Neural cell (in vitro differentiated cells): ENCODE data around the gene MYO9B. TPM values are rescaled to one million over a fixed set of nuclear protein-coding genes. Genes with fewer than 3 reads are reported as not detected.
"Not testable (repeated sequence)": the region's sequence is repeated elsewhere in the genome, so short reads cannot be mapped to it uniquely, and the experiment has no call there.

ENCODE experiments used
- H2AFZ ChIP-seq: fragments of 200-600, 300-800 bp; sonication (generic), shearing (Covaris generic); 2 replicates; pipeline ENCODE4 v1.6.0; 2014; ENCODE audit warnings: low read depth, mild to moderate bottlenecking, antibody characterized with exemption, low read length, moderate library complexity
- H3F3A ChIP-seq: fragments of 200-600 bp; shearing (Covaris generic); 2 replicates; pipeline ENCODE4 v1.6.1; 2016; ENCODE audit warnings: mild to moderate bottlenecking, moderate library complexity, mixed read lengths, antibody characterized with exemption, low read length; ENCODE audit not compliant: insufficient read depth, poor library complexity, severe bottlenecking
- H3K27ac ChIP-seq: fragments of 200-600, 300-800 bp; sonication (generic), shearing (Covaris generic); 2 replicates; pipeline ENCODE4 v1.5.1; 2014; ENCODE audit warnings: mild to moderate bottlenecking, low read length, moderate library complexity
- H3K27me3 ChIP-seq: fragments of 300-800, 200-600 bp; sonication (generic), shearing (Covaris generic); 2 replicates; pipeline ENCODE4 v1.6.0; 2014; ENCODE audit warnings: mild to moderate bottlenecking, low read depth, low read length, moderate library complexity; ENCODE audit not compliant: insufficient read depth
- H3K36me3 ChIP-seq: fragments of 300-800, 200-600 bp; sonication (generic), shearing (Covaris generic); 2 replicates; pipeline ENCODE4 v1.5.1; 2014; ENCODE audit warnings: mild to moderate bottlenecking, antibody characterized with exemption, low read length, moderate library complexity; ENCODE audit not compliant: insufficient read depth
- H3K4me2 ChIP-seq: fragments of 300-800, 200-600 bp; sonication (generic), shearing (Covaris generic); 2 replicates; pipeline ENCODE4 v1.6.0; 2014; ENCODE audit warnings: mild to moderate bottlenecking, low read length
- H3K4me3 ChIP-seq: fragments of 300-800, 200-600 bp; sonication (generic), shearing (Covaris generic); 2 replicates; pipeline ENCODE4 v1.5.1; 2014; ENCODE audit warnings: mild to moderate bottlenecking, low read length, moderate library complexity
- H3K79me2 ChIP-seq: fragments of 200-600 bp; shearing (Covaris generic); replicated peaks from 2 replicates; pipeline ENCODE4 v1.6.0; 2014; ENCODE audit warnings: mild to moderate bottlenecking, low read length, moderate library complexity; ENCODE audit not compliant: insufficient read depth
- H3K9ac ChIP-seq: fragments of 300-800, 200-600 bp; sonication (generic), shearing (Covaris generic); 2 replicates; pipeline ENCODE4 v1.6.1; 2016; ENCODE audit warnings: mild to moderate bottlenecking, low read length, mixed read lengths
- H3K9me2 ChIP-seq: fragments of 200-600 bp; shearing (Covaris generic); 2 replicates; pipeline ENCODE4 v1.6.1; 2016; ENCODE audit warnings: mild to moderate bottlenecking, low read length, mixed read lengths; ENCODE audit not compliant: insufficient read depth
- H3K9me3 ChIP-seq: fragments of 200-600, 300-800 bp; sonication (generic), shearing (Covaris generic); 2 replicates; pipeline ENCODE4 v1.6.1; 2016; ENCODE audit warnings: mild to moderate bottlenecking, mixed run types, low read length, moderate library complexity, mixed read lengths
- H4K20me1 ChIP-seq: fragments of 200-600 bp; shearing (Covaris generic); 2 replicates; pipeline ENCODE4 v1.6.1; 2016; ENCODE audit warnings: mild to moderate bottlenecking, mixed run types; ENCODE audit not compliant: insufficient read depth
- CTCF ChIP-seq: fragments of 450-650 bp; IDR thresholded peaks from 2 replicates; pipeline ENCODE4 v1.5.1; 2014; ENCODE audit warnings: antibody characterized with exemption, mild to moderate bottlenecking, moderate library complexity; ENCODE audit not compliant: poor library complexity, severe bottlenecking
- EP300 ChIP-seq: fragments of 450-650 bp; conservative IDR thresholded peaks from 2 replicates; pipeline ENCODE4 v1.6.1; 2014; ENCODE audit warnings: antibody characterized with exemption, mild to moderate bottlenecking, moderate library complexity; ENCODE audit not compliant: poor library complexity, severe bottlenecking
- EZH2 ChIP-seq: fragments of 200-600, 300-800 bp; shearing (Covaris generic), sonication (generic); IDR thresholded peaks from 2 replicates; pipeline ENCODE4 v1.6.1; 2014; ENCODE audit warnings: antibody characterized with exemption, low read length, borderline replicate concordance, mild to moderate bottlenecking; ENCODE audit not compliant: insufficient read depth, poor library complexity, severe bottlenecking
- MXI1 ChIP-seq: fragments of 450-650 bp; conservative IDR thresholded peaks from 2 replicates; pipeline ENCODE4 v1.6.1; 2014; ENCODE audit warnings: antibody characterized with exemption, mild to moderate bottlenecking; ENCODE audit not compliant: poor library complexity, severe bottlenecking
- POLR2AphosphoS5 ChIP-seq: IDR thresholded peaks from 2 replicates; pipeline ENCODE4 v1.6.1; 2012
- RAD21 ChIP-seq: fragments of 450-650 bp; conservative IDR thresholded peaks from 2 replicates; pipeline ENCODE4 v1.6.1; 2014; ENCODE audit warnings: antibody characterized with exemption, mild to moderate bottlenecking, moderate library complexity
- REST ChIP-seq: IDR thresholded peaks from 2 replicates; pipeline ENCODE4 v1.6.1; 2012; ENCODE audit warnings: borderline replicate concordance
- SMC3 ChIP-seq: fragments of 450-650 bp; conservative IDR thresholded peaks from 2 replicates; pipeline ENCODE4 v1.6.1; 2014; ENCODE audit warnings: antibody characterized with exemption, mild to moderate bottlenecking, moderate library complexity; ENCODE audit not compliant: poor library complexity
- TAF1 ChIP-seq: IDR thresholded peaks from 2 replicates; pipeline ENCODE4 v1.6.1; 2012; ENCODE audit warnings: low read depth
- polyA plus RNA-seq: library from polyadenylated mRNA; depleted of rRNA; stranded (reverse); fragments of >200 nt; gene quantifications from 2 replicates; pipeline ENCODE4 v1.2.3, GENCODE V29; 2014

MYO9B gene
- polyA plus RNA-seq, 1 donor from 2014 or later: 27.2 TPM

DNA sequence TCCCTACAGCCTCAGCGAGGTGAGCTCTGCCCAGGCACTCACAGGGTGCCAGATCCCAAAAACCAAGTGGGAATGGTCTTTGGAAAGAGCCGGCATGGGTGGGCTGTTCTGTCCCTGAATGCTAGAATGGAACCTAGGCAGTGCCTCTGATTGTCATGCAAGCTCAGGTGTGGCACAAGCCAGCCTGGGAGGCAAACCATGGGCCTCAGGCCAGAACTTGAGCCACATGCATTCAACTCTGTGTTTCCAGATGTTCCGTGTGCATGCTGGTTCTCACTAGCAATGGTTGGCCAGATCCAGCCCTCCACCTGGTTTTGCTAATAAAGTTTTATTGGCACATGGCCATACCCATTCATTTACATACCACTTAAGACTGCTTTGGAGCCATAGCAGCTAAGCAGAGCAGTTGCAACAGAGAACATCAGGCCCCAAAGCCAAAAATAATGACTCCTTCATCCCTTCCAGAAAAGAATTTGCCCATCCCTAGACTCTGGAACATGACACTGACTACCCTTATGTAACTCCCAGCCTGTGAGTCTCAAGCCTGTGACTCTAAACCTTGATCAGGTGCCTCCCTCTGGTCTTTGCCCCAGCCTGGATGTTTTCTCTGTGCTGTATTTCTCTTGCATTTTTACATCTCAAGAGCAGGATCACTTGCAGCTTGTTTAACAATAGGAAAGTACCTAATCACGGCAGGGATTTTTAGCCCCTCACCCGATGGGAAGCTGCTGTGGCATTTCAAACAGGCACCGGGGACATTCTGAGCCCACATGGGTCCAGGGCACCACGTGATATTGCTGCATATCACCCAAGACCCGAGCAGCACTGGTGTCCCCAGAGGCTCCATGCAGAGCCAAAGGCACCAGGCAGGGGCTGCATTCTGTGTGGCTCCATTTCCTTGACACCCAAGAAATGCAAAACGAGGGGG lies 84.2 kb downstream of the MYO9B start:
- Histone ChIP-seq H3K4me3 (no peak overlapping the region), H3K9me2 (no peaks in the 10 kb centered on the region), H3K9ac (no peak overlapping the region), H3K9me3 (no peaks in the 10 kb centered on the region), H3K36me3 (peaks cover 4% of the 10 kb centered on the region), H2AFZ (no peak overlapping the region), H3K27ac (no peak overlapping the region), H3F3A (no peaks in the 10 kb centered on the region), H4K20me1 (no peaks in the 10 kb centered on the region), H3K27me3 (no peaks in the 10 kb centered on the region), H3K4me2 (no peak overlapping the region), H3K79me2 (no peaks in the 10 kb centered on the region)
- TF ChIP-seq RAD21: no peak
- TF ChIP-seq CTCF: no peak
- no peak for TF ChIP-seq EZH2
- TF ChIP-seq MXI1: no peak
- TF ChIP-seq EP300: no peak
- no peak for TF ChIP-seq SMC3
- no peak for TF ChIP-seq TAF1
- no peak for TF ChIP-seq POLR2AphosphoS5
- TF ChIP-seq REST: no peak

- H3K4me3 ChIP-seq: no peak overlapping the region
- no peaks in the 10 kb centered on the region for H3K9me2 ChIP-seq
- no peaks in the 10 kb centered on the region for H3K79me2 ChIP-seq
- H3K9me3 ChIP-seq: no peaks in the 10 kb centered on the region
- no peaks in the 10 kb centered on the region for H3K27me3 ChIP-seq
- no peaks in the 10 kb centered on the region for H4K20me1 ChIP-seq
- no peak overlapping the region for H3K9ac ChIP-seq
- TF ChIP-seq MXI1: no peak
- no peak for TF ChIP-seq EP300
- TF ChIP-seq REST: no peak
- no peak for TF ChIP-seq SMC3
- TF ChIP-seq EZH2: no peak
- TF ChIP-seq TAF1: no peak
- no peak for TF ChIP-seq CTCF
- no peak for TF ChIP-seq RAD21
- TF ChIP-seq POLR2AphosphoS5: no peak
- no peaks in the 10 kb centered on the region for H3F3A ChIP-seq
- H3K36me3 ChIP-seq: peaks cover 4% of the 10 kb centered on the region
- no peak overlapping the region for H3K4me2 ChIP-seq
- H3K27ac ChIP-seq: no peak overlapping the region
- no peak overlapping the region for H2AFZ ChIP-seq
Measured at GRCh38 chr19:17160908-17161307, 85.3 kb downstream of the MYO9B start.

- H3K27ac ChIP-seq, H3K9me3 ChIP-seq, H3F3A ChIP-seq, H3K9ac ChIP-seq, H3K36me3 ChIP-seq, H3K9me2 ChIP-seq, H2AFZ ChIP-seq, H3K4me2 ChIP-seq, H4K20me1 ChIP-seq, H3K79me2 ChIP-seq, H3K4me3 ChIP-seq, H3K27me3 ChIP-seq: not testable (repeated sequence)
Measured at GRCh38 chr19:17162131-17162530, 86.6 kb downstream of the MYO9B start.
